HG03520 (cell line): Measurements from ENCODE around the gene TEX52.

Source experiments
- ATAC-seq: cut with Tn5 transposase; IDR thresholded peaks from one replicate; pipeline ENCODE4 v1.9.1; 2021; ENCODE audit warnings: mild to moderate bottlenecking, moderate library complexity; ENCODE audit not compliant: unreplicated experiment

TEX52 gene

GRCh38 chr12:2857021-2857431 lies at the start of gene TEX52:
Gene TEX52 (minus strand): TSS chr12:2857039. CDS start chr12:2857026, 13 bp downstream.
- ATAC-seq, result no peak

DNA sequence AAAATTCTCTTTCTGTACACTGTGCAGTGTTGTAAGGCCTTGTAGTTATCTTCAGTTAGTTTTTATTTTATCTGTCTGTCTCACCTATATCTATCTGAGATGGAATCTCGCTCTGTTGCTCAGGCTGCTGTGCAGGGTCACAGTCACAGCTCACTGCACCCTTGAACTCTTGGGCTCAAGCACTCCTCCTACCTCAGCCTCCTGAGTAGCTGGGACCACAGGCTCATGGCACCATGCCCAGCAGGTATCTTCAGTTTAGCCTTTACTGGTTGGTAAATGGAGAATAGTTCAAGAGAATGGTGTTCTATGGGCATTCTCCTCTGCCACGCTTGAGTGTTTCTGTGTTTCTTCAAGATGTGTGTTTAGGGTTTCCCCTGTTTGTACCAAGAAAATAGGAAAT lies 47.4 kb upstream of the TEX52 start:
- no peak for ATAC-seq

- ATAC-seq, result no peak
These were observed 45.5 kb upstream of the TEX52 start for GRCh38 chr12:2902272-2902880.

- ATAC-seq, result no peak
These were observed 43.8 kb upstream of the TEX52 start for GRCh38 chr12:2900642-2901041.

DNA sequence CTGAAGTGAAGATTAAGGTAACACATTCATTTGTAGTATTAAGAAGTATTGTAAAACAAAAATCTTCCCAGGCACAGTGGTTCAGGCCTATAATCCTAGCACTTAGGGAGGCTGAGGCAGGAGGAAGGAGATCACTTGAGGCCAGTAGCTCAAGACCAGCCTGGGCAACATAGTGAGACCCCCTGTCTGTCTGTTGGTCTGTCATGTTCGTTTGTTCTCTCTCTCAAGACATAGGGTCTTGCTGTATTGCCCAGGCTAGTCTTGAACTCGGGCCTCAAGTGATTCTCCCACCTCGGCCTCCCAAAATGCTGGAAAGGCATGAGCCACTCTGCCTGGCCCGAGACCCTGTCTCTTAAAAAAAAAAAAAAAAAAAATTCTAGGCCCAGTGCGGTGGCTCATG lies 40.6 kb upstream of the TEX52 start:
- no peak for ATAC-seq

GRCh38 chr12:2895511-2895910 lies 38.7 kb upstream of the TEX52 start:
- ATAC-seq, result no peak

DNA sequence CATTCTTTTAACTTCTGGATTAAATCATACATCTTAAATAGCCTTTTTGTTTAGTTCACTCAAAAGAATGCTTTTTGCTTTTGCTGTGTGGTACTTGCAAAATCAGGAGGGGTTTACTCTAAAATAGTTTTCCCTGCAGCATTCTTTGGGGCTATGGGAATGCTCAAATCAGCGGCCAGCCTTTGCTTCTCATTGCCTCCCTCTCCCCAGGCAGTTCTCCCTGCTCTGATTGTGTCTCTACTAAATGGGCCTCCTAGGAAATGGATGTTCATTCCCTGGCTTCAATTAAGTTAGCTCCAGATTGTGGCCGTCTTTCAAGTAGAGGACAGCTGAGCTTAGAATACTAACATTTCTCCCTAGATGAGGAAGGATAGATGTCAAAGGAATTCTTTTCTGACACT lies 38.2 kb upstream of the TEX52 start:
- ATAC-seq, result no peak

DNA sequence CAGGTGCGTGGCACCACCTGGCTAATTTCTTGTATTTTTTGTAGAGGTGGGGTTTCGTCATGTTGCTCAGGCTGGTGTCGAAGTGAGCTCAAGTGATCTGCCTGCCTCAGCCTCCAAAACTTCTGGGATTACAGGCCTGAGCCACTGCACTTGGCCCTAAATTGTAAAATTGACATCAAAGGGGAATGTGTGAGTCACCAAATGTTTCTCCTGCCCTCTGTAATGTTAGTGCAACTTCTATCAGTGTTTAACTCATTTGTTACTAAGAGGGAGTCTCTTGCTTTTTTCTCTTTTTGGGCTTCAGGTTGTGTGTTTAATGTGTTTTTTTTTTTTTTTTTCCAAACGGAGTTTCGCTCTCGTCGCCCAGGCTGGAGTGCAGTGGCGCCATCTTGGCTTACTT lies 36.2 kb upstream of the TEX52 start:
- ATAC-seq, result no peak

GRCh38 chr12:2892246-2892645 lies 35.4 kb upstream of the TEX52 start:
- no peak for ATAC-seq

DNA sequence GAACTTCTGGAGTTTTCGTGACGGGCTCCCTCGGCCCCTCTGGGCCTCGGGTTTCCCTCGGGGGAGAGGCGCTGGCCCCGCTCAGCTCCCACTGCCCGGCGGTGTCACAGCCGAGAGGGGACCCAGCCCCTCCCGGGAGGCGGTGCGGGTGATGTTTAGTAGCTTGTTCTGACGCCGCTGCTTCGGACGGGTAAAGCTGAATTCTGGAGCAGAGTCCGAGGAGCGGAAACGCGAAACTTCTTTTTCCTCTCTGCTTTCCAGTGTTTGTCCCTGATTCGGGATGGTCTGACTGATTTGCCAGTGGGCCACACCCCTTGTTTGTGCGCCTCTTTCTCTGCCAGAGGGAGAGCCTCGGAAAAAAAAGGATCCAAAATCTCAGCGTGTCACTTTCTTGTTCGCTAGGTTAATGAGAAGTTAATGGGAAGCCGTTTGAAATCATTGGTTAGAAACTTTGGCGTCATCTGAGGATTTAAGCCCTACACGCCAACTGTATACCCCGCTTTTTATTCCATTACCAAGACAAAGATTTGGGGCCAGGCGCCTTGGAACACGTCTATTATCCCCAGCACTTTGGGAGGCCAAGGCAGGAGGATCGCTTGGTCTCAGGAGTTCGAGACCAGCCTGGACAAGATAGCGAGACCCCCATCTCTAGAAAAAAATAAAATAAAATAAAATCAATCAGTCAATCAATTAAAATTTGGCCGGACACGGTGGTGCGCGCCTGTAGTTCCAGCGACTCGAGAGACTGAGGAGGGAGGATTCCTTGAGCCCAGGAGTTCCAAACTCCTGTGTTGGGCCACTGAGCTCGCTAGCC lies 34.6 kb upstream of the TEX52 start:
- peak; percentile 9 for ATAC-seq

- peak; percentile 98 for ATAC-seq
These were observed 33.8 kb upstream of the TEX52 start, which contains the start of gene TULP3 for GRCh38 chr12:2890388-2891239. Gene TULP3 (plus strand): TSS chr12:2890891. CDS start chr12:2890948, 57 bp downstream.

DNA sequence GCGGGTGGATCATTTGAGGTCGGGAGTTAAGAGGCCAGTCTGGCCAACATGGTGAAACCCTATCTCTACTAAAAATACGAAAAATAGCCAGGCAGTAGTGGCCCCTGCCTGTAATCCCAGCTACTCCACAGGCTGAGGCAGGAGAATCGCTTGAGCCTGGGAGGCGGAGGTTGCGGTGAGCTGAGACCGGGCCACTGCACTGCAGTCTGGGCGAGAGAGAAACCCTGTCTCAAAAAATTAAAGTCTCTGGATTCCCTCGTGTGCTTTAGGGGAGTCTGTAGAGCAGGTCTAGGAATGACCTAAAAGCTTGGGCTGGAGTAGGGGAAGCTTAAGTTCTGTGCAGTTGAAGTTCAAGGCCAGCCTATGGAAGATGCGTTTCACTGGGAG lies 33.2 kb upstream of the TEX52 start:
- ATAC-seq, result no peak

DNA sequence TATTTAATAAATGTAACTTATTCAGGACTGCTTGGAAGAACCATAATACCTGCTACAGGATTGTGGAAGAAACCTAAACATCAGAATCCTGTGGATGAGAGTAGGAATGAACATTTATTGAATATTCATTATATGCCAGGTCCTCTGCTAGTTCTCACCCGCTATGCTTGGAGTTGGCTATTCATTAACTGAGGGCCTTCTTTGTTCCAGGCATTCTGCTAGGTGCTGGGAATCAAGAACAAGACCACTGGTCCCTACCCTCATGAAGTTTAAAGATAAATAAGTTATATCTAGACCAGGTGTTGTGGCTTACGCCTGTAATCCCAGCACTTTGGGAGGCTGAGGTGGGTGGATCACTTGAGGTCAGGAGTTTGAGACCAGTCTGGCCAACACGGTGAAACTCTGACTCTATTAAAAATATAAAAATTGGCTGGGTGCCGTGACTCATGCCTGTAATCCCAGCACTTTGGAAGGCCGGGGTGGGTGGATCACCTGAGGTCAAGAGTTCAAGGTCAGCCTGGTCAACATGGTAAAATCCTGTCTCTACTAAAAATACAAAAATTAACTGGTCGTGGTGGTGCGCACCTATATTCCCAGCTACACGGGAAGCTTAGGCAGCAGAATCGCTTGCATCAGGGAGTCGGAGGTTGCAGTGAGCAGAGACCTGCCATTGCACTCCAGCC lies 30.1 kb upstream of the TEX52 start:
- no peak for ATAC-seq

GRCh38 chr12:2884810-2885209 lies 28.0 kb upstream of the TEX52 start:
- no peak for ATAC-seq

GRCh38 chr12:2879853-2880252 lies 23.0 kb upstream of the TEX52 start:
- no peak for ATAC-seq

DNA sequence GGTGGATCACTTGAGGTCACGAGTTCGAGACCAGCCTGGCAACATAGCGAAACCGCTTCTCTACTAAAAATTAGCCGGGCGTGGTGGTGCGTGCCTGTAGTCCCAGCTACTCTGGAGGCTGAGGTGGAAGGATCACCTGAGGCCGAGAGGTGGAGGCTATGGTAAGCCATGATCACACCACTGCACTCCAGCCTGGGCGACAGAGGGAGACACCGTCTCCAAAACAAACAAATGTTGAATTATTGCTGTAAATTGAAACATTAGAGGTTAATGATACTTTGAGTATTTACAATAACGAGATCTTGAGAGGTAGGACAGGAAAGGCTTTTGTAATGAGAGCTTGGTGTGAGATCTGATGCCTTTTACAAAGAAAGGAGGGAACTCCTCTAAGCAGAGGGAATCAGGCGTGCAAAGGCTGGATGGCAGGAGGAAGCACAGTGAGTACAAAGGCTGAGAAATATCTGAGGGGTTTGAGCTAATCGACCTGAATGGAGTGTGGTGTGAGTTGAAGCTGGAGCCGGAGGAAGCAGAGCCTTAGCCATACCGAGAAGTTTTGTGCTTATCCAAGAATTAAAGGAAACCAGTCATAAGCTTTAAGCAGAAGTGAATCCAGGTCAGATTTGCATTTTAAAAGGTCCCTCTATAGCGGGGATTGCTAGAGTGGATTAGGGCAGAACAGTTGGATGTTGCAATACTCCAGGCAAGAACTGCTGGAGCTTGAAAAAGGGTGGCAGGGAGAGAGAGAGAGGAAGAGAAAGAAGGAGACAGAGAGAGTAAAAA lies 21.3 kb upstream of the TEX52 start:
- ATAC-seq, result no peak

GRCh38 chr12:2877047-2877952 lies 20.5 kb upstream of the TEX52 start, which contains the start of the genes FOXM1 and RHNO1:
Gene FOXM1 (minus strand): TSS chr12:2877174. CDS start chr12:2874478, 2,696 bp downstream.
Gene RHNO1 (plus strand): TSS chr12:2877223. CDS start chr12:2885367, 8,144 bp downstream.
- ATAC-seq, result peak; percentile 73

DNA sequence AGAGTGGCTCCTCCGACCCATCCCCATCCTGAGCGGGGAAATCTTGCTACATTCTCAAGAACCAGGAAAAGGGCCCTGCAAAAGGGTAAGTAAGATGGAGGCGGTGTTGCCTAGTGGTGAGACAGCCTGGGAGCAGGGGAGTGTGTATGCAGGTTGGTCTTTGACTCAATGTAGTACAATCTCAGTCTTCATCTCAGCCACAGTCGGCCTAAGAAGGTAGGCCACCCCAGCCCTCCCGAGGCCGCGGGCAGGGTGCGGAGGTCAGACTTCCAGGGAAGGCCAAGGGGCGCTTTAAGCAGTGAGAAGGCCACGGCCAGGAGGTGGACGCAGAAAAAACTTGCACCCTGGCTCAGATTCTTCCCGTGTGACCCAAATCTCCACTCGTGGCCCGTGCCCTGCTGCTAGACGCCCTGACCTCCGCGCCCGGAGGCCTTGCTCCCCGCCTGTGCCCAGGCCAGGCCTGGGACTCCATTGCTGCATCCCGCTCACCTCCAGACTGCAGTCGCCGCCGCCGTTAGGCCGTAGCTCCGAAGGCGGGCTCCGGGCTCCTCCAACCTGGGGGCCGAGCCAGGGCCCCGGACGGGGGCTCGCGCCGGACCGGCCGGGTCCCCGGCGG lies 19.7 kb upstream of the TEX52 start:
- ATAC-seq, result peak; percentile 33
